Retinal pigment epithelial cell (primary cell): ENCODE measurements around the gene FARS2.
A peak's percentile ranks its signal among the peaks of the same experiment; 100 is the strongest.

ENCODE experiments used
- DNase-seq: peaks from one replicate; pipeline ENCODE4 v3.0.0-alpha.2; 2010; ENCODE audit warnings: low read depth
- H3K4me3 ChIP-seq: 2 replicates; pipeline ENCODE4 v1.5.1; 2011; ENCODE audit warnings: mild to moderate bottlenecking, low read length, control low read depth, moderate library complexity
- CTCF ChIP-seq: conservative IDR thresholded peaks from 2 replicates; pipeline ENCODE4 v1.5.1; 2011; ENCODE audit warnings: low read depth, low read length, control low read depth, inconsistent platforms

FARS2 gene

GRCh38 chr6:5260111-5260620 lies 1.1 kb upstream of the FARS2 start:
- H3K4me3 ChIP-seq = peak overlapping the region; percentile 93
- DNase-seq = no peak
- TF ChIP-seq CTCF = no peak

GRCh38 chr6:5261545-5262109 lies 314 bp downstream of the FARS2 start:
- DNase-seq = no peak
- H3K4me3 ChIP-seq = peak overlapping the region; percentile 93
- no peak for TF ChIP-seq CTCF

- TF ChIP-seq CTCF = no peak
- no peak for DNase-seq
- H3K4me3 ChIP-seq = no peak overlapping the region
Measured at GRCh38 chr6:5266423-5266822, 5.1 kb downstream of the FARS2 start.

- no peak for TF ChIP-seq CTCF
- no peak for DNase-seq
- H3K4me3 ChIP-seq = no peak overlapping the region
Measured at GRCh38 chr6:5270093-5270680, 8.9 kb downstream of the FARS2 start.

GRCh38 chr6:5271926-5272325 lies 10.6 kb downstream of the FARS2 start:
- no peak for DNase-seq
- no peak for TF ChIP-seq CTCF
- H3K4me3 ChIP-seq = no peak overlapping the region

- no peak overlapping the region for H3K4me3 ChIP-seq
- DNase-seq = no peak
- no peak for TF ChIP-seq CTCF
Measured at GRCh38 chr6:5274231-5274630, 12.9 kb downstream of the FARS2 start.

- no peak overlapping the region for H3K4me3 ChIP-seq
- no peak for TF ChIP-seq CTCF
- no peak for DNase-seq
Measured at GRCh38 chr6:5275497-5275896, 14.2 kb downstream of the FARS2 start.
